K562 (cell line): ENCODE results near the gene PHF21B.

Source experiments
- MYC ChIP-seq, 2 experiments: fragments of 250-450 bp in 1 of 2; sonication (Bioruptor Pico) in 1 of 2; IDR thresholded peaks; 2 replicates each; pipeline versions ENCODE4 v1.5.1 to v1.6.1; 2012 to 2021; ENCODE audit warnings: low read depth in 2 of 2, borderline replicate concordance in 1 of 2, improper control_type of control experiment in 1 of 2, low read length in 1 of 2, mild to moderate bottlenecking in 1 of 2, moderate library complexity in 1 of 2
- POLR2A ChIP-seq: fragments of 450-650 bp; conservative IDR thresholded peaks from 2 replicates; pipeline ENCODE4 v1.6.1; 2016
- PRDM10 ChIP-seq: fragments of 450-650 bp; IDR thresholded peaks from 2 replicates; pipeline ENCODE4 v1.6.1; 2018; ENCODE audit not compliant: partially characterized antibody
- SMAD1 ChIP-seq: fragments of 150-350 bp; IDR thresholded peaks from 2 replicates; pipeline ENCODE4 v1.6.1; 2014; ENCODE audit warnings: low read length, low read depth; ENCODE audit not compliant: partially characterized antibody
- TSHZ1 ChIP-seq: fragments of 250-450 bp; sonication (Bioruptor Pico); IDR thresholded peaks from 2 replicates; pipeline ENCODE4 v1.4.0; 2020; ENCODE audit warnings: mild to moderate bottlenecking, moderate library complexity
- ZZZ3 ChIP-seq: fragments of 450-650 bp; IDR thresholded peaks from 2 replicates; pipeline ENCODE4 v1.6.1; 2016; ENCODE audit warnings: antibody characterized with exemption, mild to moderate bottlenecking, moderate library complexity

GRCh38 chr22:44893731-44894080 lies 116.1 kb downstream of the PHF21B start:
- TF ChIP-seq TSHZ1 (CRISPR knock-in tag) (no peak), MYC (IDR thresholded peaks at IDR 0.05; ENCODE audit: low read depth, low read length) (no peak), MYC (CRISPR knock-in tag; IDR thresholded peaks at IDR 0.05; ENCODE audit: borderline replicate concordance, low read depth) (no peak), POLR2A (no peak), ZZZ3 (no peak), PRDM10 (no peak), SMAD1 (no peak)
